Ishikawa (cell line): ENCODE results near the gene PGC.

Experiments used
- CEBPB ChIP-seq: IDR thresholded peaks from 2 replicates; pipeline ENCODE4 v1.6.1; 2012
- CREB1 ChIP-seq: IDR thresholded peaks from 2 replicates; pipeline ENCODE4 v1.6.1; 2012; ENCODE audit warnings: low read depth
- EGR1 ChIP-seq: IDR thresholded peaks from 2 replicates; pipeline ENCODE4 v1.6.1; 2012
- EP300 ChIP-seq: IDR thresholded peaks from 2 replicates; pipeline ENCODE4 v1.6.1; 2012; ENCODE audit warnings: borderline replicate concordance
- FOXM1 ChIP-seq: IDR thresholded peaks from 2 replicates; pipeline ENCODE4 v1.6.1; 2012; ENCODE audit warnings: low read depth, borderline replicate concordance
- MAX ChIP-seq: IDR thresholded peaks from 2 replicates; pipeline ENCODE4 v1.6.1; 2012
- NFIC ChIP-seq: IDR thresholded peaks from 2 replicates; pipeline ENCODE4 v1.6.1; 2012
- RAD21 ChIP-seq: IDR thresholded peaks from 2 replicates; pipeline ENCODE4 v1.6.1; 2012; ENCODE audit warnings: low read depth
- TAF1 ChIP-seq: IDR thresholded peaks from 2 replicates; pipeline ENCODE4 v1.6.1; 2012; ENCODE audit warnings: low read depth, mild to moderate bottlenecking
- TCF12 ChIP-seq: IDR thresholded peaks from 2 replicates; pipeline ENCODE4 v1.6.1; 2012; ENCODE audit warnings: low read depth
- TEAD4 ChIP-seq: IDR thresholded peaks from 2 replicates; pipeline ENCODE4 v1.6.1; 2012
- USF1 ChIP-seq: IDR thresholded peaks from 2 replicates; pipeline ENCODE4 v1.6.1; 2012
- YY1 ChIP-seq: IDR thresholded peaks from 2 replicates; pipeline ENCODE4 v1.6.1; 2012; ENCODE audit warnings: low read depth
- ZBTB7A ChIP-seq: IDR thresholded peaks from 2 replicates; pipeline ENCODE4 v1.6.1; 2012; ENCODE audit warnings: low read depth
- TF ChIP-seq, protein P1 (sequence below): IDR thresholded peaks from 2 replicates; pipeline ENCODE4 v1.6.1; 2012; ENCODE audit warnings: low read depth, mild to moderate bottlenecking

PGC gene

DNA sequence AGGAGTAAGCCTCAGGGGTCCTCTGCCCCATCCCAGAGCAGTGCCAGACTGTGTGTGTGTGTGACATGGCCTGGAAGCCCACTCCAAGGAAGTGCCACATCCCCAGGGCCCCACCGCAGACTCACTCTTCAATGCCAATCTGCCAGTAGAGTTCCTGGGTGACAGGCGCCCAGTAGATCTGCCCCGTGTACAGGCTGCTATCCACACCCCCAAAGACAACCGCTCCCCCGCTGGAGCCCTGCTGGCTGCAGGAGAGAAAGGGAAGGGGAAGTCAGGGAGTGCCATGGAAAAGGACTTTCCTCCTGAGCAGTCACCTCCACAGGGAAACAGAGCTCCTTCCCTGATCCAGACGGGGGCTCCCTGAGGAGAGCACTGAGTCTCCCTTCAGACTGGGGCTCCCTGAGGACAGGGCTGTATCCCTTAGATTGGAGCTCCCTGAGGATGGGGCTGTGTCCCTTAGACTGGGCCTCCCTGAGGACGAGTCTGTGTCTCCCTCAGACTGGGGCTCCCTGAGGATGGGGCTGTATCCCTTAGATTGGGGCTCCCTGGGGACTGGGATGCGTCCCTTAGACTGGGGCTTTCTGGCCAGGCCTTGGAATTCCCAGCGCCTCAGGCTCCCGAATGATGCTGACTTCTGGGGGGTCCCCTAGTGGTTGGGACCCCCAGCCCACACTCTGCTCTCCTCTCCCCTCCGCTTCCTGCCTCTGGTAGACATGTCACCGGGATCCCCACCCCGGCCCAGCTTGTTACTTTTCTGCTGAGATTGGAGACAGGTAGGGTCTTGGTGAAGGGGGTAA, 6.6 kb downstream of the PGC start:
- TF ChIP-seq ZBTB7A (no peak), YY1 (no peak), FOXM1 (no peak), TEAD4 (no peak), CREB1 (no peak), TCF12 (no peak), USF1 (no peak), CEBPB (no peak), RAD21 (no peak), MAX (no peak), EGR1 (no peak), TAF1 (no peak)
- TF ChIP-seq, protein P1, sequence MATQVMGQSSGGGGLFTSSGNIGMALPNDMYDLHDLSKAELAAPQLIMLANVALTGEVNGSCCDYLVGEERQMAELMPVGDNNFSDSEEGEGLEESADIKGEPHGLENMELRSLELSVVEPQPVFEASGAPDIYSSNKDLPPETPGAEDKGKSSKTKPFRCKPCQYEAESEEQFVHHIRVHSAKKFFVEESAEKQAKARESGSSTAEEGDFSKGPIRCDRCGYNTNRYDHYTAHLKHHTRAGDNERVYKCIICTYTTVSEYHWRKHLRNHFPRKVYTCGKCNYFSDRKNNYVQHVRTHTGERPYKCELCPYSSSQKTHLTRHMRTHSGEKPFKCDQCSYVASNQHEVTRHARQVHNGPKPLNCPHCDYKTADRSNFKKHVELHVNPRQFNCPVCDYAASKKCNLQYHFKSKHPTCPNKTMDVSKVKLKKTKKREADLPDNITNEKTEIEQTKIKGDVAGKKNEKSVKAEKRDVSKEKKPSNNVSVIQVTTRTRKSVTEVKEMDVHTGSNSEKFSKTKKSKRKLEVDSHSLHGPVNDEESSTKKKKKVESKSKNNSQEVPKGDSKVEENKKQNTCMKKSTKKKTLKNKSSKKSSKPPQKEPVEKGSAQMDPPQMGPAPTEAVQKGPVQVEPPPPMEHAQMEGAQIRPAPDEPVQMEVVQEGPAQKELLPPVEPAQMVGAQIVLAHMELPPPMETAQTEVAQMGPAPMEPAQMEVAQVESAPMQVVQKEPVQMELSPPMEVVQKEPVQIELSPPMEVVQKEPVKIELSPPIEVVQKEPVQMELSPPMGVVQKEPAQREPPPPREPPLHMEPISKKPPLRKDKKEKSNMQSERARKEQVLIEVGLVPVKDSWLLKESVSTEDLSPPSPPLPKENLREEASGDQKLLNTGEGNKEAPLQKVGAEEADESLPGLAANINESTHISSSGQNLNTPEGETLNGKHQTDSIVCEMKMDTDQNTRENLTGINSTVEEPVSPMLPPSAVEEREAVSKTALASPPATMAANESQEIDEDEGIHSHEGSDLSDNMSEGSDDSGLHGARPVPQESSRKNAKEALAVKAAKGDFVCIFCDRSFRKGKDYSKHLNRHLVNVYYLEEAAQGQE, result no peak

DNA sequence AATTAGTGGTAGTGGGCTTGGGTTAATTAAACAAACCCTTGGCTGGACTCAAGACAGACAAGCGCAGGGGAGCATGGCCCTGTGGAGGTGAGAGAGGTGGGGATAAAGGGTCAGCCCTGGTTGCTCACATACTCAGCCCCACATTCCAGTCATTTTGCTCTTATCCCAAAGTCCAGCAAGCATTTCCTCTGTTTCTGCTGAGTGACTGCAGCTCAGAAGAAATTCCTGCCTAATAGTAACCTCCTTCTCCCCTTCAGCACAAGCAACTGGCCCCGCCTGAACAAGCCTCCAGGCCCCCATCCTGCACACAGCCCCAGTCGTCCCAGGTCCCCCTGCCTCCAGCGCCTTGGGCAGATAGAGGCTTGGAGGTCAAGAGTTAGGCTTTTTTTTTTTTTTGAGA, 8.2 kb downstream of the PGC start:
- no peak for TF ChIP-seq USF1
- no peak for TF ChIP-seq MAX
- no peak for TF ChIP-seq NFIC
- no peak for TF ChIP-seq TAF1
- no peak for TF ChIP-seq TCF12
- TF ChIP-seq TEAD4, result no peak
- no peak for TF ChIP-seq CREB1
- TF ChIP-seq FOXM1, result no peak
- TF ChIP-seq EGR1, result no peak
- no peak for TF ChIP-seq RAD21
- TF ChIP-seq, protein P1, result no peak
- TF ChIP-seq ZBTB7A, result no peak
- no peak for TF ChIP-seq EP300
- no peak for TF ChIP-seq YY1
- no peak for TF ChIP-seq CEBPB

GRCh38 chr6:41737591-41738130, 9.5 kb downstream of the PGC start:
- TF ChIP-seq, protein P1, result no peak
- TF ChIP-seq EP300 (no peak), TCF12 (no peak), USF1 (no peak), EGR1 (no peak), TEAD4 (no peak), FOXM1 (no peak), CREB1 (no peak), NFIC (no peak)
